ENCODE data around the gene PLET1. TPM values are rescaled to one million over a fixed set of nuclear protein-coding genes. Genes with fewer than 3 reads are reported as not detected.
A peak's percentile ranks its signal among the peaks of the same experiment; 100 is the strongest.

Gene PLET1
- total RNA-seq (ENCODE audit: low replicate concordance): not detected in 2 replicates

- no peak within 1 kb of the TSS for H3K4me3 ChIP-seq (ENCODE audit: low read depth, low read length)
- no peak for TF ChIP-seq CTCF (IDR thresholded peaks at IDR 0.05; ENCODE audit: insufficient read depth, low read length)
- no peak for DNase-seq (ENCODE audit: low read depth)
Observed at GRCh38 chr11:112260490-112260889, at the start of gene PLET1. PLET1 (minus strand) TSS chr11:112260860; CDS start chr11:112260589, 271 bp downstream.

- TF ChIP-seq CTCF (IDR thresholded peaks at IDR 0.05; ENCODE audit: insufficient read depth, low read length): no peak
- H3K4me3 ChIP-seq (ENCODE audit: low read depth, low read length): no peak overlapping the region
- peak; percentile 58 for DNase-seq (ENCODE audit: low read depth)
Observed at GRCh38 chr11:112310419-112310818, 49.8 kb upstream of the PLET1 start.

GRCh38 chr11:112308651-112309050 is 48.0 kb upstream of the PLET1 start:
- no peak for DNase-seq (ENCODE audit: low read depth)
- no peak for TF ChIP-seq CTCF (IDR thresholded peaks at IDR 0.05; ENCODE audit: insufficient read depth, low read length)
- no peak overlapping the region for H3K4me3 ChIP-seq (ENCODE audit: low read depth, low read length)

- H3K4me3 ChIP-seq (ENCODE audit: low read depth, low read length): no peak overlapping the region
- no peak for TF ChIP-seq CTCF (IDR thresholded peaks at IDR 0.05; ENCODE audit: insufficient read depth, low read length)
- no peak for DNase-seq (ENCODE audit: low read depth)
Observed at GRCh38 chr11:112307616-112308015, 47.0 kb upstream of the PLET1 start.

GRCh38 chr11:112306230-112306629 is 45.6 kb upstream of the PLET1 start:
- DNase-seq (ENCODE audit: low read depth): no peak
- TF ChIP-seq CTCF (IDR thresholded peaks at IDR 0.05; ENCODE audit: insufficient read depth, low read length): no peak
- H3K4me3 ChIP-seq (ENCODE audit: low read depth, low read length): no peak overlapping the region

GRCh38 chr11:112304914-112305313 is 44.3 kb upstream of the PLET1 start:
- no peak for TF ChIP-seq CTCF (IDR thresholded peaks at IDR 0.05; ENCODE audit: insufficient read depth, low read length)
- DNase-seq (ENCODE audit: low read depth): no peak
- H3K4me3 ChIP-seq (ENCODE audit: low read depth, low read length): no peak overlapping the region

- no peak for TF ChIP-seq CTCF (IDR thresholded peaks at IDR 0.05; ENCODE audit: insufficient read depth, low read length)
- DNase-seq (ENCODE audit: low read depth): no peak
- H3K4me3 ChIP-seq (ENCODE audit: low read depth, low read length): no peak overlapping the region
Observed at GRCh38 chr11:112303616-112304015, 43.0 kb upstream of the PLET1 start.

Data from fibroblast of the aortic adventitia (primary cell).